Activated B cell treated with CpG ODN at 0.5 μM for 24 hours (primary cell): Measurements from ENCODE around the gene ALDH1A1. TPM values are rescaled to one million over a fixed set of nuclear protein-coding genes. Genes with fewer than 3 reads are reported as not detected.

Experiments
- ATAC-seq: fragments of 200-7000 bp; cut with Tn5 transposase; one replicate; pipeline ENCODE4 v1.10.0; 2021; ENCODE audit warnings: low read depth, mild to moderate bottlenecking, moderate library complexity
- CTCF ChIA-PET: fragments of 350-600 bp; sonication (Branson Sonifier 250); formaldehyde crosslinking; loops from one replicate; lab custom pipeline; 2021; ENCODE audit warnings: antibody characterized with exemption; lab: Charles Lee
- POLR2A ChIA-PET: fragments of 350-600 bp; sonication (Branson Sonifier 250); formaldehyde crosslinking; loops from one replicate; lab custom pipeline; 2021; ENCODE audit warnings: antibody characterized with exemption; lab: Charles Lee
- DNase-seq: peaks from one replicate; pipeline ENCODE4 v3.0.0; 2022
- H3K27ac Mint-ChIP-seq: one replicate; pipeline ENCODE4 v1.8.0; 2020; ENCODE audit warnings: mixed read lengths
- H3K27me3 Mint-ChIP-seq: one replicate; pipeline ENCODE4 v1.8.0; 2021; ENCODE audit warnings: mixed read lengths
- H3K36me3 Mint-ChIP-seq: one replicate; pipeline ENCODE4 v1.8.0; 2021; ENCODE audit warnings: low read depth, mixed read lengths
- H3K4me1 Mint-ChIP-seq: one replicate; pipeline ENCODE4 v1.8.0; 2021; ENCODE audit warnings: mixed read lengths
- H3K4me3 Mint-ChIP-seq: one replicate; pipeline ENCODE4 v1.8.0; 2020; ENCODE audit warnings: mild to moderate bottlenecking, mixed read lengths
- H3K9me3 Mint-ChIP-seq: one replicate; pipeline ENCODE4 v1.8.0; 2020; ENCODE audit warnings: mixed read lengths
- CTCF ChIP-seq: fragments of 200-600 bp; IDR thresholded peaks from one replicate; pipeline ENCODE4 v1.8.0; 2022; ENCODE audit warnings: antibody characterized with exemption, mild to moderate bottlenecking
- intact Hi-C: fragments of 100-400 bp; cut with micrococcal nuclease; formaldehyde crosslinking; loops from one replicate; pipeline ENCODE4 v1.15.1; 2024
- total RNA-seq: library from RNA; stranded (reverse); gene quantifications from 2 replicates; pipeline ENCODE4 v1.2.3, GENCODE V29; 2022

Gene ALDH1A1
- total RNA-seq, 1 donor from 2014 or later, result not detected

- CTCF ChIA-PET, result no interaction called here
- TF ChIP-seq CTCF, result no peak
- POLR2A ChIA-PET, result no interaction called here
- Mint-ChIP-seq H3K27ac (no peak overlapping the region), H3K4me3 (no peak overlapping the region), H3K36me3 (no peaks in the 10 kb centered on the region), H3K4me1 (no peaks in the 10 kb centered on the region), H3K27me3 (peaks cover 2% of the 10 kb centered on the region), H3K9me3 (no peaks in the 10 kb centered on the region)
- intact Hi-C loops, result no loop called here
- ATAC-seq, result no peak
- no peak for DNase-seq
Observed at GRCh38 chr9:72899734-72900477, 52.9 kb downstream of the ALDH1A1 start.

GRCh38 chr9:72898784-72899733, 53.8 kb downstream of the ALDH1A1 start:
- Mint-ChIP-seq H3K27ac (no peak overlapping the region), H3K4me3 (no peak overlapping the region), H3K27me3 (peaks cover 2% of the 10 kb centered on the region), H3K4me1 (no peaks in the 10 kb centered on the region), H3K36me3 (no peaks in the 10 kb centered on the region), H3K9me3 (no peaks in the 10 kb centered on the region)
- DNase-seq (no peak), ATAC-seq (no peak)
- ChIA-PET CTCF (no interaction called here), POLR2A (no interaction called here)
- no peak for TF ChIP-seq CTCF
- intact Hi-C loops, result no loop called here

- ATAC-seq (no peak), DNase-seq (no peak)
- H3K4me1 Mint-ChIP-seq, result no peaks in the 10 kb centered on the region
- ChIA-PET CTCF (no interaction called here), POLR2A (no interaction called here)
- no peak overlapping the region for H3K27ac Mint-ChIP-seq
- no peak overlapping the region for H3K4me3 Mint-ChIP-seq
- TF ChIP-seq CTCF, result no peak
- no peaks in the 10 kb centered on the region for H3K36me3 Mint-ChIP-seq
- peaks cover 2% of the 10 kb centered on the region for H3K27me3 Mint-ChIP-seq
- no peaks in the 10 kb centered on the region for H3K9me3 Mint-ChIP-seq
- intact Hi-C loops, result no loop called here
Observed at GRCh38 chr9:72898360-72898759, 54.5 kb downstream of the ALDH1A1 start.

- intact Hi-C loops, result no loop called here
- ChIA-PET POLR2A (no interaction called here), CTCF (no interaction called here)
- no peaks in the 10 kb centered on the region for H3K9me3 Mint-ChIP-seq
- no peaks in the 10 kb centered on the region for H3K4me1 Mint-ChIP-seq
- TF ChIP-seq CTCF, result no peak
- H3K27me3 Mint-ChIP-seq, result no peaks in the 10 kb centered on the region
- ATAC-seq (no peak), DNase-seq (no peak)
- no peak overlapping the region for H3K27ac Mint-ChIP-seq
- H3K4me3 Mint-ChIP-seq, result no peak overlapping the region
- no peaks in the 10 kb centered on the region for H3K36me3 Mint-ChIP-seq
Observed at GRCh38 chr9:72897069-72897649, 55.7 kb downstream of the ALDH1A1 start.

GRCh38 chr9:72896439-72896838, 56.4 kb downstream of the ALDH1A1 start:
- no peak for TF ChIP-seq CTCF
- Mint-ChIP-seq H3K4me3 (no peak overlapping the region), H3K9me3 (no peaks in the 10 kb centered on the region), H3K27me3 (no peaks in the 10 kb centered on the region), H3K4me1 (no peaks in the 10 kb centered on the region), H3K36me3 (no peaks in the 10 kb centered on the region), H3K27ac (no peak overlapping the region)
- intact Hi-C loops, result no loop called here
- DNase-seq, result no peak
- no peak for ATAC-seq
- ChIA-PET CTCF (no interaction called here), POLR2A (no interaction called here)
